ENCODE data around the gene CTNND2.
"Not testable (repeated sequence)": the region's sequence is repeated elsewhere in the genome, so short reads cannot be mapped to it uniquely, and the experiment has no call there.

Gene CTNND2

GRCh38 chr5:11679676-11680075 lies 224.6 kb downstream of the CTNND2 start:
- no peak for DNase-seq (ENCODE audit: low read depth)

DNA sequence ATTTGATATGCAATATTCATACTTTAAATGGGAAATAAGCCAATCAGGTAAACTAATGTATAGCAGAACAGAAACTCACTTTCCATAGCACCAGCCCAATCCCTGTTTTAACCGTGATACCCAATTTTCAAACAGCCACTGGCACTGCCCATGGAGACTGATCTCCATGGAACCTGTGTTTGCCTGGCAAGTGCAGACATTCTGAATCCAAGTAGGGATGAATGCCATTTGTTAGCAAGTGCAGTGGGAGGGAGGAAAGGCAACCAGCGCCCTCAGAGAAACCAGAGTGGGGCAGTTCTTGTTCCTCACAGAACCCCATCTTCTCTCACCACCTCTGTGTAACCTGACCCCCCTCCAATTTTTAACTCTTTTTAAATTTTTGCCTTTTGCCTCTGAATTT lies 229.1 kb downstream of the CTNND2 start:
- no peak for DNase-seq (ENCODE audit: low read depth)

- DNase-seq (ENCODE audit: low read depth): no peak
These were observed 231.7 kb downstream of the CTNND2 start for GRCh38 chr5:11672385-11673085.

- no peak for DNase-seq (ENCODE audit: low read depth)
These were observed 245.9 kb downstream of the CTNND2 start for GRCh38 chr5:11658376-11658775.

DNA sequence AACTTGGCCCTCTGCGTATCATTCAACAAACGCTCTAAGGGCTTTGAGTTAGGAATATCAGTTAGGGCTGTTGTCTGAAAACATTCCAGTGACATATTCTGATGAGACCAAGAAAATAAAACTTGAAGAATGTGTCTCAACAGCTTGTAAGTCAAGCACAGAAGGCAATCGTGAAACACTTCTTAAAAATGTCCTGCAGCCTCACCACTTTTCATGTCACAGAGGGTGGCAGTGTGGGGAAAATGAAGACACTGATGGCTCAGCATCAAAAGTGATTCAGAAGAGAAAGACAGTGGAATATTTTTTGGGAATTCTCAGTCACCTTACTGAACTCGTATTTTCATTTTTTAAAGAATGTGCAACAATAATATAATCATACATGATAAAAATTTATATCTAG lies 247.3 kb downstream of the CTNND2 start:
- DNase-seq (ENCODE audit: low read depth): no peak

DNA sequence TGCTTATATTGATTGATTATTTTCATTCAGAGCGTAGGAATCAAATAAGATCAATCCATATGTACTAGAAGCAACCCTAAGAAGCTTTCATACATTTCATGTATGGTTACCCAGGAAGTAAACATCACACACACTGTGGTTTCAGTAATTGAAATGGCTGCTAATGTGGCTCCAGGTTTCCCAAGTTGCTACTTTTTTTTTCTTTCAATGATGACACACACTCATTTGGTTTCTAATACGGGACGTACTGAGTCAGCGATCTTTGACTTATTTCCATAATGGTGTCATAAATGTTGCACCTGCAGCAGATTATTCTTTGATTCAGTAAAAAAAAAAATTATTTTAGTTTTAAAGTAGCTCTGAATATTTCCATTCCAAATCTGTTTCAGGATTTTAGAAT lies 248.6 kb downstream of the CTNND2 start:
- DNase-seq (ENCODE audit: low read depth): no peak

DNA sequence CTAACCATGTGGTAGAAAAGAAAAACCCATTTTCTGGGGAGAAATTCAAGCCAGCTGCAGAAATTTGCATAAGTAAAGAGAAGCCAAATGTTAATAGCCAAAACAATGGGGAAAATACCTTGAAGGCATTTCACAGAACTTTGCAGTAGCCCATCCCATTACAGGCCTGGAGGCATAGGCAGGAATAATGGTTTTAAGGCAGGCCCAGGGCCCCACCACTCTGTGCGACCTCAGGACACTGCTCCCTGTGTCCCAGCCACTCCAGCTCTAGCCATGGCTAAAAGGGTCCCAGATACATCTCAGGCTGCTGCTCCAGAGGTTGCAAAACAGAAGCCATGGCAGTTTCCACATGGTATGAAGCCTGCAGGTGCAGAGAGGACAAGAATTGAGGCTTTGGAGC lies 253.3 kb downstream of the CTNND2 start:
- no peak for DNase-seq (ENCODE audit: low read depth)

DNA sequence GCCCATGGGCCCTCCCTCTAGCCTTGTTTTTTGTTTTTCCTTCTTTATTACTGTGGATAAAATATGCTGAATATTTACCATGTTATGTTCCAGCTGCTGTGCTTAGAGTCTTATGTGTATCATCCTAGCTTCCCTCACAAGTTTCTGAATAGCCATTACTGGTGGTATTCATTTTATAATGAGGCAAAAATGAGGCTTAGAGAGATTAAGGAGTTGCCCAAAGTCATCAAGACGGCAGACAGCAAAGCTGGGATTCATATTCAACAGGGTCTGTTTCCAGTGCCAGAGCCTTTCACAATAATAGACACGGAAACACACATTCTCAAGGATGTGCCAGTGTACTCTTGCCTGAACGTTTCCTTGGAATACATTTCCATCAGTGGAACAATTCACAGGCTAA lies 258.1 kb downstream of the CTNND2 start:
- DNase-seq (ENCODE audit: low read depth): no peak

DNA sequence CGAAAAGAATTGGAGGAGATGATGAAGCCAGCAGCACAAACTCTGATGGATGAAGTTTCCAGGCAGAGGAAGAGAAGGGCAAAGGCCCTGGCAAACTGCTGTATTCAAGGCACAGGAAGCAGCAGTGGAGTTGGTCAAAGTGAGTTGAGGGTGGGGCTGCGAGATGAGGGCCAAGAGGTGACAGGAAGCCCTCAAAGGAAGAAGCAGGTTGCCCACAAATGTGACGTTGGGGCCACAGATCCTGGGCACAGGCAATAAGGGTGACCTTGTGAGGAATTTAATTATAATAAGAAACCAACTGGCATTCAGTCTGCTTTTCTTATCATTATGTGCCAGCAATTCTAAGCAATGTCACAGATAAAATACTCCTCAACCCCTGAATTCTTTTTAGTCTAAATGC lies 261.8 kb downstream of the CTNND2 start:
- no peak for DNase-seq (ENCODE audit: low read depth)

- no peak for DNase-seq (ENCODE audit: low read depth)
These were observed 263.9 kb downstream of the CTNND2 start for GRCh38 chr5:11640158-11640873.

DNA sequence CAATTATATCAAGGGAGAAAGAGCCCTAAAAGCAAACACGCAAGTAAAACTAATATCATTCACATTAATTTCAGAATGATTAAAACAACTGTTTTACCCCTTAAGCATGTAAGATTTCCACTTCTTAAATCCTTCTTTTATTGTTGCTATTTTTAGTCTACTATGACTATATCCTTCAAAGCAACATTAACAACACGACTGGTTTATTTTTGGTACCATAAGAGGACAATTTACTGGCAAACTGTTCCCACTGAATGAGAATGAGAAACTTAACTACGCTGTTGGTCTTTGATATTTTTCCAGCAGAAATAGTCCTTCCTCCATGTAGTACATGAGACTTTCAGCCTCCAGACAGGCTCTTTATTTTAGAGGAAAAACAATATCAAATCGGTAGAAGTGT lies 281.5 kb downstream of the CTNND2 start:
- DNase-seq (ENCODE audit: low read depth): no peak

DNA sequence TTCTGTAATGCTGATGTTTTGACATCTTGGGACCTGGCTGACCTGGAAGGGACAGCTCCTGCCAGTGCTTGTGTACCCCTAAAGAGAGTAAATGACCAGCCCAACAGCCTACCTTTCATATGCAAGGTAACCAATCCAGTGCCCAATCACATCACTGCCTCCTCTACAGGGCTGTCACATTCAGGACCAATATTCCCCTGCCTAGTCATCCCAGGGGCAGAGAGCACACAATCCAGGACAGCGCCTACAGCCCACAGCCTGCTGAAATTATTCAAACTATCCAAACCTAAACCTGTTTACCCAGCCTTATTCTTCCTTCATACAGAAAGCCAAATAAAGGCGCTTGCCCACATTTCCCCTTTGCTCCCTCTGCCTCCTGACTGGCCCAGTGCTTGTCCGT lies 284.1 kb downstream of the CTNND2 start:
- no peak for DNase-seq (ENCODE audit: low read depth)

GRCh38 chr5:11619339-11620024 lies 284.8 kb downstream of the CTNND2 start:
- no peak for DNase-seq (ENCODE audit: low read depth)

DNA sequence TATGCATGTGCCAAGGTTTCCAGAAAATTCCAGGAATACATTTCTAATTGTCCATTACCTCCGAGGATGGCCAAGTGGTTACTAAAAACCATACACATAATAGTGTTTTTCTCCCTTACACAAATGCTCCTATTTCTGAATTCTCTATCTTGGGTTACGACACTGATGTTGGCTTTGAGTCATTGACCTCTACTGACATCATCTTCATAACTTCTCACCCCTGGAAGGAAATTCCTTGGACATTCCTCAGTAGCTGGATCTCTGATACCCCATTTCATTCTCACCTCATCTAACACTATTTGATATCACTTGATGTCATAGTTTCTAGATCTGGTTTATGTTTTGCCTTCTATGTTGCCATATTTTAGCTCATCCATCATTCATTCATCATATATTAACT lies 287.2 kb downstream of the CTNND2 start:
- no peak for DNase-seq (ENCODE audit: low read depth)

DNA sequence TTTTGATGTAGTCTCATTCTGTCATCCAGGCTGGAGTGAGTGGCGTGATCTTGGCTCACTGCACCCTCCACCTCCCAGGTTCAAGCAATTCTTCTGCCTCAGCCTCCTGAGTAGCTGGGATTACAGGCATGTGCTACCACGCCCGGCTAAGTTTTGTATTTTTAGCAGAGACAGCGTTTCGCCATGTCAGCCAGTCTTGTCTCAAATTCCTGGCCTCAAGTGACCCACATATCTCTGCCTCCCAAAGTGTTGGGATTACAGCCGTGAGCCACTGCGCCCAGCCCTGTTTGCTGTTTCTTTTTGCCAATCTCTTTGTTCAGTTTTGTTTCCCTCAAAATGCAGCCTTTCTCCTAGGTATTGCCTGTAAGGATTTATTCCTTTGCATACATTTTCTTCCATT lies 287.6 kb downstream of the CTNND2 start:
- not testable (repeated sequence) for DNase-seq (ENCODE audit: low read depth)

- no peak for DNase-seq (ENCODE audit: low read depth)
These were observed 293.2 kb downstream of the CTNND2 start for GRCh38 chr5:11611011-11611410.

- DNase-seq (ENCODE audit: low read depth): no peak
These were observed 294.5 kb downstream of the CTNND2 start for GRCh38 chr5:11609570-11610303.

DNA sequence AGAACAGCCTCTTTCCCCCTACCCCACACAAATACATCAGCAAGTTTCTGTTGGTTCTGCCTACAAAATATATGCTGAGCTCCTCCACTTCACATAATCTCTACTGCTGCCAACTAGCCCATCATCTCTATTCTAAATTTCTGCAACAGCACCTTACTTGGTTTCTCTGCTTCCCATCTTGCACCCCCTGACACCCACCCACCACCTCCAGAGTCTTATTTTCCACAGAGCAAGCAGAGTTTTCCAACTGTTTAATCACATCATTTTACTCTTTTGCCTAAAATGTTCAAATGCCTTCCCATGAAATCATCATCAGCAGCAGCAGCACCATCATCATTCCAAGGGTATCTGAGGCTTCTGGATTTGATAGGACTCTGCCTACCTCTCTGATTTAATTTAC lies 295.7 kb downstream of the CTNND2 start:
- no peak for DNase-seq (ENCODE audit: low read depth)

DNA sequence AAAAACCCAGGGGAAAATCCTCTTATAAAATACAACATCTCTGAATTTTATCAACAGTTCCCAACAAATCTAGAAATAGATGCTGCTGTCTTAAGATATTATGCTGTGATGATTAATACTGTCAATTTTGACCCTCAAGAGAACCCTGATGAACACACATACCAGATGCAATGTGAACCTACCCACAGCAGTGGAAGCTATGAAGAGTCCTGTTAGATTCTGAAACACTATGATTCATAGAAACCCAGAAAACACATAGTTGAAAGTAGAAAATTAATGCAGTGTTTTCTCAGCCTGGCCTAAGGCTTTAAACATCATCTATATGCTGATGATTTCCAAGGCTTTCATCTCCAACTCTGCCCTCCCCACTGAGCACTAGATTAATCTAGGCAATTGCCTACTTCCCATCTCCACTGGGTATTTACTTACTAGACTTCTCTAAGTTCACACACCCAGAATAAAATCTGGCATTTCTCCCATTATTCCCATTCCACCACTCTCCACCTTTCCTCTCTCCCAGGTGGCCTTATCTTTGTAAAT lies 296.2 kb downstream of the CTNND2 start:
- no peak for DNase-seq (ENCODE audit: low read depth)

DNA sequence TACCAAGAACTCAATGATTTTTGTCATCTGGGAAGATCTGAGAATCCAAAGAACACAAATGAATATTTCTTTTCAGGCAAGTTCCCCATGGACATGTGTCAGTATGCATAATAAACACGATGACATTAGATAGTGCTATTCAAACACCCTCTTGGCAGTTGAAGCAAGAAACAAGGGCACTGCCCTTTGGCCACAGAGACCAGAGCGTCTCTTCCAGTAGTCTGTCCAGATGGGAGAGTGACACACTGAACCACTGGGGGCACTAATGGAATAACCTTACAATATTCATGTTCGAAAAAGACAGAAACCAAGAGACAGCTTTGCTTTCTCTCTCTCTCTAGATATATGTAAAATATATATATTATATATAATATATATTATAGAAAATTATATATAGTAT lies 301.9 kb downstream of the CTNND2 start:
- DNase-seq (ENCODE audit: low read depth): no peak

DNA sequence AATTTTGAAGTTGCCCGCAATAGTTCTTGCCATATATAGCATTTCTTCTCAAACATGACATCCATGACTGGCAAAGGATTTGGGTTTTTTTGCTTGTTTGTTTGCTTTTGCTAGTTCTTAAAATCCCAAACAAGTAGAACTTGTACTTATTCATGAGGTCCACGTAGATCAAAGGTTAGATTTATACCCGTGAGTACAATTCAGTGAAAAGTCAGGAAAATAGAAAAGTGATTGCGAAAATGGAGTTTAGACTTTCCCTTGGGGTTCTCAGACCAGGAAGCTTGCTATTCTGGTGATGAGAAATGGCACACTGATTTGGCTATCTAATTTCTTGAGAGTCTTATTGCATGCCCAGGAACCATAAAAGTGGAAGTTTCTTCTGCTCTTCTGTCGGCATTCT lies 304.7 kb downstream of the CTNND2 start:
- DNase-seq (ENCODE audit: low read depth): no peak

DNA sequence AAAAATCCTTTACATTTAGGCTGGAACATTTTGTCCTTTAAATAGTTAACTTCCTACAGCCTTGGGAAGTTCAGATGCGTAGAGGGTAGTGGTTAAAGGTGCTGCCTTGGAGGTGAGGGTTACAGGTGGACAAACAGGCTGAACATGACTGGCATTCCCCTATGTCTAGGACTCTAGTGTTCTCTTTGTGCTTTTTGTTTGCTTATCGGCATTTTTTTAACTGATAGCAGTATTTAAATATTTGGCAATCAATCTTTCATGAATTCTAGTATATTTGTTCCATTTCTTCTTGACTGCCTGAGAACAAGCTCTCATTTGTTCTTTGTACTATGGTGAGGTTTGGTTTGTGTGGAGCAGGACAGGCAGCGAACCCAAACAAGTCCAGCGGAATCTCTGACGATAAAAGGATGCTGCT lies 307.6 kb downstream of the CTNND2 start:
- DNase-seq (ENCODE audit: low read depth): no peak

Measured in stimulated activated CD4-positive, alpha-beta T cell treated with anti-CD3 and anti-CD28 coated beads, Interleukin-2, amount 100 ng/mL, for 4 hours (primary cell).